HL-60 (cell line): ENCODE results near the gene XIRP1.

ENCODE experiments used
- CTCF ChIP-seq: IDR thresholded peaks from one replicate; pipeline ENCODE4 v1.5.1; 2011; ENCODE audit warnings: low read length, control low read depth, inconsistent platforms; ENCODE audit not compliant: insufficient read depth
- GABPA ChIP-seq: IDR thresholded peaks from 2 replicates; pipeline ENCODE4 v1.6.1; 2012; ENCODE audit warnings: low read depth
- POLR2AphosphoS5 ChIP-seq: IDR thresholded peaks from 2 replicates; pipeline ENCODE4 v1.6.1; 2012; ENCODE audit warnings: low read depth

DNA sequence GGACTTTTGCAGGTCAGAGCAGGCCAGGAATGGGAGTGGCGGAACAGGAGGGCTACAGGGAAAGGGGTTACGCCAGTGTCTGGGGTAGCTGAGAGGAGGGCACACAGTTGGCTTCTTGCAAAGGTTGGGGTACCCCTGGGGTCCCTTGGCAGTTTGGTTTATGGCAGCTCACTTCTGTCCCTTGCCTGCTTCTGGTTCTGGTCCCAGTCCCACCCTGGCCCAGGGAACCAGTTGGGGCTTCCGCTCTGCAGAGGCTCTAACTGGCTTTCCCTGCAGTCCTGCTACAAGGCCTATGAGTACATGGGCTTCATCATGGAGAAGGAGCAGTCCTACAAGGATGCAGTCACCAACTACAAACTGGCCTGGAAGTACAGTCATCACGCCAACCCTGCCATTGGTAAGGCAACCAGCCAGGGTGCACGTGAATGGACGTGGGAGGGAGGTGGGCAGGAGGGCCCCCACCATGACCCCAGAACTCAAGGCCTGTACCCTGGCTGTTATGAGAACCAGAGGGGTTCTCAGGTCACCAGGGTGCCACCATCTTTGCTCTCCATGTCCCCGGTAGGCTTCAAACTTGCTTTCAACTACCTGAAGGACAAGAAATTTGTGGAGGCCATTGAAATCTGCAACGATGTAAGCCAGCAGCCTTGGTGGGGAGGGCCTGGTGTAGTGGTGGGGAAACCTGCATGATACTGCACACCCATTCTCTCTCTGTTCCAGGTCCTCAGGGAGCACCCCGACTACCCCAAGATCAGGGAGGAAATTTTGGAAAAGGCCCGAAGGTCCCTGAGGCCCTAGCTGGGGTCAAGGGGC lies 54.2 kb downstream of the XIRP1 start:
- TF ChIP-seq POLR2AphosphoS5, result no peak
- TF ChIP-seq CTCF, result no peak
- TF ChIP-seq GABPA, result no peak
